SU-DHL-6 (cell line): ENCODE data around the gene TENT4B.

Experiments
- H2AFZ ChIP-seq: fragments of 200-600 bp; sonication (generic); 2 replicates; pipeline ENCODE4 v1.6.1; 2014; ENCODE audit warnings: low read depth, mild to moderate bottlenecking, moderate library complexity, mixed read lengths, antibody characterized with exemption, low read length; ENCODE audit not compliant: severe bottlenecking
- H3F3A ChIP-seq: fragments of 200-600 bp; shearing (Covaris generic); 2 replicates; pipeline ENCODE4 v1.6.0; 2016; ENCODE audit warnings: antibody characterized with exemption, mild to moderate bottlenecking; ENCODE audit not compliant: insufficient read depth
- H3K27ac ChIP-seq: fragments of 200-600 bp; sonication (generic); 2 replicates; pipeline ENCODE4 v1.5.1; 2016; ENCODE audit warnings: low read depth, mild to moderate bottlenecking, low read length, moderate library complexity, mixed read lengths
- H3K27me3 ChIP-seq: fragments of 200-600 bp; sonication (generic), shearing (Covaris generic); 2 replicates; pipeline ENCODE4 v1.6.0; 2014; ENCODE audit warnings: mild to moderate bottlenecking, low read length
- H3K36me3 ChIP-seq: fragments of 200-600 bp; sonication (generic); 2 replicates; pipeline ENCODE4 v1.6.1; 2014; ENCODE audit warnings: mild to moderate bottlenecking, low read length, mixed read lengths
- H3K4me2 ChIP-seq: fragments of 300-600, 200-600 bp; shearing (Covaris generic), sonication (generic); 2 replicates; pipeline ENCODE4 v1.6.0; 2014; ENCODE audit warnings: low read length, low read depth, mild to moderate bottlenecking; ENCODE audit not compliant: poor library complexity, severe bottlenecking
- H3K4me3 ChIP-seq: fragments of 200-600 bp; sonication (generic); 2 replicates; pipeline ENCODE4 v1.5.1; 2014; ENCODE audit warnings: antibody characterized with exemption, low read length, mild to moderate bottlenecking, mixed read lengths; ENCODE audit not compliant: insufficient read depth, poor library complexity, severe bottlenecking
- H3K79me2 ChIP-seq: fragments of 200-600 bp; sonication (generic); 2 replicates; pipeline ENCODE4 v1.6.1; 2014; ENCODE audit warnings: mild to moderate bottlenecking, low read length, moderate library complexity; ENCODE audit not compliant: insufficient read depth
- H3K9ac ChIP-seq: fragments of 200-600 bp; sonication (generic); 2 replicates; pipeline ENCODE4 v1.7.0; 2014; ENCODE audit warnings: mild to moderate bottlenecking, low read length
- H3K9me2 ChIP-seq: fragments of 200-600 bp; sonication (generic); replicated peaks from 2 replicates; pipeline ENCODE4 v1.6.1; 2014; ENCODE audit warnings: low read length; ENCODE audit not compliant: insufficient read depth
- H3K9me3 ChIP-seq: fragments of 200-600 bp; sonication (generic); 2 replicates; pipeline ENCODE4 v1.6.1; 2014; ENCODE audit warnings: low read length, mixed read lengths; ENCODE audit not compliant: insufficient read depth
- H4K20me1 ChIP-seq: fragments of 200-600 bp; sonication (generic); 2 replicates; pipeline ENCODE4 v1.6.1; 2014; ENCODE audit warnings: low read depth, mild to moderate bottlenecking, antibody characterized with exemption, low read length, moderate library complexity, mixed read lengths
- EZH2phosphoT487 ChIP-seq: fragments of 200-600 bp; sonication (generic), shearing (Covaris generic); conservative IDR thresholded peaks from 2 replicates; pipeline ENCODE4 v1.6.1; 2018; ENCODE audit warnings: mild to moderate bottlenecking, antibody characterized with exemption, low read length, moderate library complexity, mixed read lengths
- TF ChIP-seq, protein P1 (sequence below): fragments of 200-600 bp; sonication (generic); IDR thresholded peaks from one replicate; pipeline ENCODE4 v1.5.1; 2017; ENCODE audit warnings: antibody characterized with exemption, mild to moderate bottlenecking, low read length, moderate library complexity; ENCODE audit not compliant: insufficient read depth, poor library complexity, severe bottlenecking

The TENT4B gene

DNA sequence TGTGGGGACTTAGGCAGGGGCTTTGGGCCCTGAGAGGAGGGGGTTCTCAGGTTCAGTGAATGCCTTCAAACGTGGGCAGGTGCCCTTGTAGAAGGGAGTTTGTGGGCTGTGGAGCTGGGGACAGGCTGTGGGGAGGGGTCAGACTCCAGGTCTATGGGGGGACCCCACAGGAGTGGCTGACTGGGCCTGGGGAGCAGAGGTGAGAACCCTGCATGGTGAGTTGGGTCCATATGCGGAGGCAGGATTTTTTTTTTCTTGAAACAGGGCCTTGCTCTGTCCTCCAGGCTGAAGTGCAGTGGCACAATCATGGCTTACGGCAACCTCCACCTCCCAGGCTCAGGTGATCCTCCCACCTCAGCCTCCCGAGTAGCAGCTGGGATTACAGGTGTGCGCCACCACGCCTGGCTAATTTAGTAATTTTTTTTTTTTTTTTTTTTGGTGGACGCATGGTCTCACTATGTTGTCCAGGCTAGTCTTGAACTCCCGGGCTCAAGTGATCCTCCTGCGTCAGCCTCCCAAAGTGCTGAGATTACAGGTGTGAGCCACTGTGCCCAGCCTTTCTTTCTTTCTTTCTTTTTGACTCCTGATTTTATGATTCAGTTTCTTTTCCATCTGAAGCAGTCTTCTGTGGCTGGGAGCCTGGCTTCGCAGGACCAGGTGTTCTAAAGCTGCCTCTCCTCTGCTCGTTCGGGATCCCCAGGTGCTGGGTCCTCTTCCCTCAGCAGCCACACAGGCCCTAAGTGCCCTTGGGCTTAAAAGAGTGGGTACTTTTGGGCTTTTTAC, 94.2 kb downstream of the TENT4B start:
- no peaks in the 10 kb centered on the region for H3K36me3 ChIP-seq
- no peaks in the 10 kb centered on the region for H3F3A ChIP-seq
- H3K9ac ChIP-seq, result no peak overlapping the region
- no peaks in the 10 kb centered on the region for H4K20me1 ChIP-seq
- TF ChIP-seq, protein P1, sequence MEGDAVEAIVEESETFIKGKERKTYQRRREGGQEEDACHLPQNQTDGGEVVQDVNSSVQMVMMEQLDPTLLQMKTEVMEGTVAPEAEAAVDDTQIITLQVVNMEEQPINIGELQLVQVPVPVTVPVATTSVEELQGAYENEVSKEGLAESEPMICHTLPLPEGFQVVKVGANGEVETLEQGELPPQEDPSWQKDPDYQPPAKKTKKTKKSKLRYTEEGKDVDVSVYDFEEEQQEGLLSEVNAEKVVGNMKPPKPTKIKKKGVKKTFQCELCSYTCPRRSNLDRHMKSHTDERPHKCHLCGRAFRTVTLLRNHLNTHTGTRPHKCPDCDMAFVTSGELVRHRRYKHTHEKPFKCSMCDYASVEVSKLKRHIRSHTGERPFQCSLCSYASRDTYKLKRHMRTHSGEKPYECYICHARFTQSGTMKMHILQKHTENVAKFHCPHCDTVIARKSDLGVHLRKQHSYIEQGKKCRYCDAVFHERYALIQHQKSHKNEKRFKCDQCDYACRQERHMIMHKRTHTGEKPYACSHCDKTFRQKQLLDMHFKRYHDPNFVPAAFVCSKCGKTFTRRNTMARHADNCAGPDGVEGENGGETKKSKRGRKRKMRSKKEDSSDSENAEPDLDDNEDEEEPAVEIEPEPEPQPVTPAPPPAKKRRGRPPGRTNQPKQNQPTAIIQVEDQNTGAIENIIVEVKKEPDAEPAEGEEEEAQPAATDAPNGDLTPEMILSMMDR, result no peak
- no peaks in the 10 kb centered on the region for H3K27me3 ChIP-seq
- H3K27ac ChIP-seq, result no peak overlapping the region
- H3K4me3 ChIP-seq, result no peak overlapping the region
- H2AFZ ChIP-seq, result no peak overlapping the region
- H3K79me2 ChIP-seq, result no peaks in the 10 kb centered on the region
- no peaks in the 10 kb centered on the region for H3K9me3 ChIP-seq
- H3K4me2 ChIP-seq, result no peak overlapping the region
- no peaks in the 10 kb centered on the region for H3K9me2 ChIP-seq

DNA sequence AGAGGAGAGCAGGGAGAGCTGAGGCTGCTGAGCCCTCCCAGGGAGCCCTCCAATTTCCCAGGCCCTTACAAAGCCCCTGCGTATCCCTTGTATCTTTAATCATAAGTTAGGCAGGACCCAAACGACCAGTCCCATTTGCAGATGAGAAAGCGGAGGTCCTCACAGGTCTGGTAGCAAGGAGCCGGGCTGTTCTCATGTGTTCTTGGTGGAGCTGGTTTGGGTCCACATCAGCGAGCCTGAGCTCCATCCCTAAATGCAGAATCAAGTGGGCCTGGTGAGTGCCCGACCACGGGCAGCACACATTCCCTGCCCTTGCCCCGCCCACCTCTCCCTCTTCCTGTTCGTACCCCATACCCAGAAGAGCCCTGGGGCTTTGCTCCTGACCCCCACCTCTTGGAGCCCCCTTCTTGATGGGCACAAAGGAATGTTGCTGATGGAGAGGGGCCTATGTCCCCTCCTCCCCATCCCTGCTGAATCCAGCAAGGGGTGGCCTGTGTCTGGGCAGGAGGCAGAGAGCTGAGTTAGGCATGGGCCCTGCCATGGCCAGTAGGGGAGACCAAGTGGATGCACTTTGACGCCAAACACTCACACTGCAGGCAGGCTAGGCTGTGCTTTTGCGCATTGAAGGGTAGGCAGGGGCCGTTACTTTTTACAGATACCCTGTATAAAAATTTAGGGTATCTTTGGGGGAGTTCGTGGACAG, 95.0 kb downstream of the TENT4B start:
- H3K4me3 ChIP-seq, result no peak overlapping the region
- H3K4me2 ChIP-seq, result no peak overlapping the region
- H4K20me1 ChIP-seq, result no peaks in the 10 kb centered on the region
- no peak for TF ChIP-seq EZH2phosphoT487
- TF ChIP-seq, protein P1, result no peak
- H3K27ac ChIP-seq, result no peak overlapping the region
- no peaks in the 10 kb centered on the region for H3K9me2 ChIP-seq
- no peaks in the 10 kb centered on the region for H3K79me2 ChIP-seq
- H3K36me3 ChIP-seq, result no peaks in the 10 kb centered on the region
- H3F3A ChIP-seq, result no peaks in the 10 kb centered on the region
- no peaks in the 10 kb centered on the region for H3K27me3 ChIP-seq
- no peaks in the 10 kb centered on the region for H3K9me3 ChIP-seq
- no peak overlapping the region for H3K9ac ChIP-seq
- H2AFZ ChIP-seq, result no peak overlapping the region

- H3K27ac ChIP-seq, result no peak overlapping the region
- H4K20me1 ChIP-seq, result no peaks in the 10 kb centered on the region
- no peaks in the 10 kb centered on the region for H3K9me2 ChIP-seq
- no peaks in the 10 kb centered on the region for H3K79me2 ChIP-seq
- no peaks in the 10 kb centered on the region for H3K27me3 ChIP-seq
- TF ChIP-seq, protein P1, result no peak
- TF ChIP-seq EZH2phosphoT487, result no peak
- H3F3A ChIP-seq, result no peaks in the 10 kb centered on the region
- no peaks in the 10 kb centered on the region for H3K9me3 ChIP-seq
- no peak overlapping the region for H3K4me3 ChIP-seq
- no peak overlapping the region for H3K9ac ChIP-seq
- no peak overlapping the region for H3K4me2 ChIP-seq
- no peak overlapping the region for H2AFZ ChIP-seq
- H3K36me3 ChIP-seq, result no peaks in the 10 kb centered on the region
Measured at GRCh38 chr16:50248845-50249244, 95.7 kb downstream of the TENT4B start.
